Tibial nerve (tissue), 4 donors: ENCODE results near the gene GRK1. TPM values are rescaled to one million over a fixed set of nuclear protein-coding genes. Genes with fewer than 3 reads are reported as not detected.

Source experiments
- DNase-seq, 2 donors: peaks; one replicate each; pipeline ENCODE4 v3.0.0-alpha.2; 2019; ENCODE audit warnings: low spot score in 2 of 2
- H3K27ac ChIP-seq, 4 donors: fragments of 200-600 bp; sonication (generic) in 3 of 4; one replicate each; pipeline ENCODE4 v1.5.1; 2017 to 2019; ENCODE audit warnings: mild to moderate bottlenecking in 1 of 4
- H3K27me3 ChIP-seq, 2 donors: fragments of 200-600 bp; sonication (generic) in 1 of 2; one replicate each; pipeline versions ENCODE4 v1.5.1 to v1.6.0; 2017 to 2019
- H3K36me3 ChIP-seq, 3 donors: fragments of 200-600 bp; sonication (generic); one replicate each; pipeline ENCODE4 v1.5.1; 2018 to 2019
- H3K4me1 ChIP-seq, 4 donors: fragments of 200-600 bp; sonication (generic) in 3 of 4; one replicate each; pipeline ENCODE4 v1.5.1; 2017 to 2019
- H3K4me3 ChIP-seq, 4 donors: fragments of 200-600 bp; sonication (generic) in 3 of 4; one replicate each; pipeline ENCODE4 v1.5.1; 2017 to 2019; ENCODE audit warnings: mild to moderate bottlenecking in 1 of 4, moderate library complexity in 1 of 4
- H3K9me3 ChIP-seq, 4 donors: fragments of 200-600 bp; sonication (generic) in 3 of 4; one replicate each; pipeline ENCODE4 v1.5.1; 2017 to 2019
- CTCF ChIP-seq, 5 experiments: fragments of 200-600 bp in 3 of 5; fragments of 450-650 bp in 2 of 5; sonication (generic) in 3 of 5; IDR thresholded peaks; one replicate each; pipeline ENCODE4 v1.5.1; 2016 to 2019; ENCODE audit warnings: antibody characterized with exemption in 5 of 5, mild to moderate bottlenecking in 3 of 5, moderate library complexity in 2 of 5
- EP300 ChIP-seq, 2 donors: sonication (generic); formaldehyde crosslinking; IDR thresholded peaks; one replicate each; pipeline ENCODE4 v1.6.1; 2017; ENCODE audit warnings: antibody characterized with exemption in 2 of 2, mild to moderate bottlenecking in 1 of 2
- POLR2A ChIP-seq, 2 donors: fragments of 450-650 bp; IDR thresholded peaks; one replicate each; pipeline ENCODE4 v1.6.1; 2017; ENCODE audit warnings: antibody characterized with exemption in 2 of 2, mild to moderate bottlenecking in 2 of 2, moderate library complexity in 2 of 2
- WGBS, 2 donors: methylation state at CpG; one replicate each; pipeline ENCODE4 v1.1.5; 2018; 5-methylcytosine and 5-hydroxymethylcytosine counted together
- total RNA-seq, 4 donors: library from RNA; depleted of rRNA; stranded (reverse); fragments of >200 nt; gene quantifications; one replicate each; pipeline ENCODE4 v1.1.0, GENCODE V29; 2016

The GRK1 gene
- total RNA-seq, 4 donors from 2014 or later = not detected

- Histone ChIP-seq H3K4me1 (peaks cover 0 to 20% (median 0%) of the 10 kb centered on the region in 4 donors), H3K4me3 (no peak overlapping the region), H3K36me3 (no peaks in the 10 kb centered on the region), H3K27ac (no peak overlapping the region), H3K27me3 (peaks cover 0 to 28% of the 10 kb centered on the region in 2 donors), H3K9me3 (no peaks in the 10 kb centered on the region)
- TF ChIP-seq EP300 (IDR thresholded peaks at IDR 0.05) (no peak), CTCF (IDR thresholded peaks at IDR 0.05) (no peak), POLR2A (IDR thresholded peaks at IDR 0.05) (no peak)
- no peak for DNase-seq
- WGBS, 2 donors = 83 to 85% methylated on average over 20 to 22 of the region's 22 CpGs
Measured at GRCh38 chr13:113739527-113740285, 72.7 kb downstream of the GRK1 start.

GRCh38 chr13:113740286-113740556, 73.2 kb downstream of the GRK1 start:
- Histone ChIP-seq H3K4me3 (no peak overlapping the region), H3K27me3 (peaks cover 0 to 28% of the 10 kb centered on the region in 2 donors), H3K4me1 (peaks cover 0 to 20% (median 0%) of the 10 kb centered on the region in 4 donors), H3K27ac (no peak overlapping the region), H3K36me3 (no peaks in the 10 kb centered on the region), H3K9me3 (no peaks in the 10 kb centered on the region)
- WGBS, 2 donors = 78 to 87% methylated on average over 9 of the region's 9 CpGs
- TF ChIP-seq POLR2A (IDR thresholded peaks at IDR 0.05) = no peak
- no peak for TF ChIP-seq CTCF (IDR thresholded peaks at IDR 0.05)
- no peak for TF ChIP-seq EP300 (IDR thresholded peaks at IDR 0.05)
- no peak for DNase-seq

- peaks cover 0 to 28% of the 10 kb centered on the region in 2 donors for H3K27me3 ChIP-seq
Measured at GRCh38 chr13:113740661-113741060, 73.6 kb downstream of the GRK1 start.

GRCh38 chr13:113741191-113741668, 74.2 kb downstream of the GRK1 start:
- no peak overlapping the region for H3K4me3 ChIP-seq
- H3K27ac ChIP-seq = no peak overlapping the region
- no peaks in the 10 kb centered on the region for H3K36me3 ChIP-seq
- peaks cover 0 to 20% (median 0%) of the 10 kb centered on the region in 4 donors for H3K4me1 ChIP-seq
- H3K9me3 ChIP-seq = no peaks in the 10 kb centered on the region
- no peak for DNase-seq
- 63 to 65% methylated on average over 15 of the region's 15 CpGs for WGBS, 2 donors
- TF ChIP-seq EP300 (IDR thresholded peaks at IDR 0.05) (no peak), CTCF (IDR thresholded peaks at IDR 0.05) (no peak), POLR2A (IDR thresholded peaks at IDR 0.05) (no peak)
- peaks cover 0 to 22% of the 10 kb centered on the region in 2 donors for H3K27me3 ChIP-seq

More at GRCh38 chr13:113740661-113741060, 73.6 kb downstream of the GRK1 start:
- TF ChIP-seq CTCF (IDR thresholded peaks at IDR 0.05) = no peak
- no peak for TF ChIP-seq EP300 (IDR thresholded peaks at IDR 0.05)
- no peak for TF ChIP-seq POLR2A (IDR thresholded peaks at IDR 0.05)
- Histone ChIP-seq H3K4me3 (no peak overlapping the region), H3K9me3 (no peaks in the 10 kb centered on the region), H3K4me1 (peaks cover 0 to 20% (median 0%) of the 10 kb centered on the region in 4 donors), H3K27ac (no peak overlapping the region), H3K36me3 (no peaks in the 10 kb centered on the region)
- DNase-seq = no peak
- WGBS, 2 donors = 78 to 87% methylated on average over 13 to 16 of the region's 16 CpGs

GRCh38 chr13:113742000-113742441, 75.0 kb downstream of the GRK1 start:
- peak in 1 of 2 donors; percentile 48 for DNase-seq
- peaks cover 0 to 15% of the 10 kb centered on the region in 2 donors for H3K27me3 ChIP-seq
- no peak overlapping the region for H3K4me3 ChIP-seq
- H3K4me1 ChIP-seq = peaks cover 0 to 20% (median 0%) of the 10 kb centered on the region in 4 donors
- 22 to 30% methylated on average over 12 to 14 of the region's 15 CpGs for WGBS, 2 donors
- TF ChIP-seq CTCF (IDR thresholded peaks at IDR 0.05) = no peak
- peak in 1 of 2 donors; percentile 8 for TF ChIP-seq EP300 (IDR thresholded peaks at IDR 0.05)
- H3K9me3 ChIP-seq = no peaks in the 10 kb centered on the region
- no peaks in the 10 kb centered on the region for H3K36me3 ChIP-seq
- H3K27ac ChIP-seq = no peak overlapping the region
